ENCODE data around the gene PJVK.
A peak's percentile ranks its signal among the peaks of the same experiment; 100 is the strongest.

The PJVK gene

GRCh38 chr2:178484245-178485041 is 33.3 kb downstream of the PJVK start:
- peak; percentile 84 for DNase-seq

- no peak for DNase-seq
Observed at GRCh38 chr2:178485356-178485755, 34.2 kb downstream of the PJVK start.

DNA sequence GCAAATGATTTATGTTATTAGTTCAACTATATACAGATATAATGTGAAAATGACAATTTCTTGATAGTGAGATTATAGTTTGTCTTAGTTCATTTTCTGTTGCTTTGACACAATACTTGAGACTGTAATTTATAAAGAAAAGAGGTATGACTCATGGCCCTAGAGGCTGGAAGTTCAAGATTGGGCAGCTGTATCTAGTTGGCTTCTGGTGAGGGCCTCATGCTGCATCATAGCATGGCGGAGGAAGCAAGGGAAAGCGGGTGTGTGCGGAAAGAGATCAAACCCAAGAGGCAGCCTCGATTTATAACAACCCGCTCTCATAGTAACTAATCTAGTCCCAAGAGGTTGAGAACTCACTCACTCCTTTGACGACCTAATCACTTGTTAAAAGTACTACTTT is 40.4 kb downstream of the PJVK start:
- no peak for DNase-seq

DNA sequence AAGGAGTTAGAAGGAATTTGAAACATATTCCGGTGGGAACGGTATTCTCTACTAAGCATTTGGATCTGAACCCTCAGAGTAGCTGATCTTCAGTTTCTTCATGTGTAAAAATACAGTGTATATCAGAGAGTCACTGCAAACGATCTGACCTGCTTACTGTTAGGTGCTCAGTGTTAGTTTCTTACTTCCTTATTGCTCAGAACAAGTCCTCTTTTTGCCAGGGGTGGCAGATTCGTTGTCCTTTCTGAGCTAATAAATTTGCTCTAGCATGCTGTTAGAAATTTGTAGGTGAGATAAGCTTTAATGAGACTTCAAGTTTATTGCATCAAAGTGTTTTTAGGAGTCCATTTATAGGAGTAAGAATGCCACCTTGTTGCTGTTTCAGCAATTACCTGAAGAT is 44.9 kb downstream of the PJVK start:
- no peak for DNase-seq

DNA sequence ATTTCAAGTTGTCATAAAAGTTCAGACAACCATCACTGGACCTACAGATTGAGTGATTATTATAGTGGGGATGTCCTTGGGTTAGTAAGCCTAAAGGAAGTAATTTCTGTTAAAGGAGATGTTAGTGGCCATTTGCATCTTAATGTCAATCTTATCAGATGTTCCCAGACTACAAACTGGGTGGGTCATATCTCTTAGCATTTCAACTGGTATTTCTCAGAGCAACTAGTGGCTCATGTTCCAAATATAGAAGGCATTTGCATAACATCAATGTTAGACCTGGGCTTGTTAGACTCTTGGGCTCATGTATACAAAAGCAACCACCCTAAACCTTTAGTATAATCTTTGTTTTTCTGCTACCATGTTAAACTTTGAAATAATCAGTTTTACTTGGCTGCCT is 47.0 kb downstream of the PJVK start:
- DNase-seq: no peak

DNA sequence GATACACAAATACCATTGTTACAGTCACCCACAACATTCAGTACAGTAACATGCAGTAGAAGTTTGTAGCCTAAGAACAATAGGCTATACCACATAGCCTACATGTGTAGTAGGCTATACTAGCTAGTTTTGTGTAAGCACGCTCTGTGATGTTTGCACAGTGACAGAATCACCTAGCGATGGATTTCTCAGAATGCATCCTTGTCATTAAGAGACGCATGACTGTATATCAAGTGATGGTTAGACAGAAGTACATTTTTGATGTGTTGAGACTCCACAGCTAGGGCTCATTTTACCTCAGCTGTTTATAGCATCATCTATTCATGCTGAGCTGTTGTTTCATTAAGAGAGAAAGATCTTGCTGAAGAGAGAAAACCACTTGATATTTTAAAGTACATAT is 48.5 kb downstream of the PJVK start:
- DNase-seq: no peak

DNA sequence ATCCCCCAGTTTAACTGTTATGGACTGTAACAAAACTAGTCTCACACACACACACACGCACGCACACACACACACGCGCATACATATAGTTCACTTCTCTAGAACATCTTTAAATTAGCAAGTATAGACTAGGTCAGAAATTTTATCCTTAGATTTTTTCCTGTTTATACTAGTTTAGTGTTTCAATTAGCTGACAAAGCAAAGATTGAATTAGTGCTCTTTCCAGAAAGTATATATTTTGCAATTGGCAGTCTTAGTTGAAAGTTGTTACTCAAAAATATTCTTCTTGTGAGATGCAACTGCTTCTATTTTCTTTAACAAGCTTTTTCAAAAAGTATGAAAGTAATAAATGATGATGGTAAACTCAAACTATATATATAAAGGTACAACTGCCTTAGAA is 51.6 kb downstream of the PJVK start:
- DNase-seq: no peak

- no peak for DNase-seq
Observed at GRCh38 chr2:178506101-178506500, 54.9 kb downstream of the PJVK start.

DNA sequence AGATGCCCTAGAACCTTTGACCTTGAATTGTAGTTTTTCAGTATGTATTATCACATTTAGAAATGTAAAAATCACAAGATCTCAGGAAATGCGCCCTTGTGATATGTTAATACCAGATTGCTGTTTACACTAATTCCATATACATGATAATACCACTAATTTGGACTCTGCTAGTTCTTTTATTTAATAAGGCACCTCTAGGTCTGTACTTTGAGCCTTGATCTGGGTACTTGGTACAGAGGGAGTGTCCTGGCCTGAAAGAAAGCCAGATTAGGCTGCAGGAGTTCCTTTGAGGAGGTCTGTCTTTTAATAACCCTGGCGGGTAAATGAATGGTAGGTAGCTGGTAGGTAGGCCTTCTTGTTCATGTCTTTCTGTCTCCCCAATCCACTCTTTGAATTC is 55.3 kb downstream of the PJVK start:
- no peak for DNase-seq

GRCh38 chr2:178506949-178507348 is 55.8 kb downstream of the PJVK start:
- no peak for DNase-seq

GRCh38 chr2:178508646-178509045 is 57.5 kb downstream of the PJVK start:
- DNase-seq: no peak

DNA sequence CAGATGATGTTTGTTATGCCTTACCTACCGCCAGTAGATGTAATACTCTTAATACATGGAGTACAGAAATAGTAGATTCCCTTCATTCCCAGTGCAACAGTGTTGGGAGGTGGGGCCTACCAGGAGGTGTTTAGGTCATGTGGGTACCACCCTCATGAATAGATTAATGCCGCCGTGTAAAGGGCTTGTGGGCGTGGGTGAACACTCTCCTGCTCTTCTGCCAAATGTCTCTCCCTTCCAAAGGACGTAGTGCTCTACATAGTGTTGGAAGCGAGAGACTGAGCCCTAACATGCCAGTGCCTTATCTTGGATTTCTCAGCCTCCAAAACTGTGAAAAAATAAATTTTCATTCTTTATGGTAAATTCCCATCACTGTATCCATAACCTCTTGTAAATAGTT is 59.2 kb downstream of the PJVK start:
- DNase-seq: no peak

All from NCI-H69 (cell line).